Hepatocyte (in vitro differentiated cells): ENCODE measurements around the gene AKAP10. TPM values are rescaled to one million over a fixed set of nuclear protein-coding genes. Genes with fewer than 3 reads are reported as not detected.

Experiments used
- DNase-seq: peaks from one replicate; pipeline ENCODE4 v3.0.0-alpha.2; 2016; ENCODE audit warnings: low spot score
- H2AFZ ChIP-seq: fragments of 200-600 bp; sonication (generic); 2 replicates; pipeline ENCODE4 v1.6.0; 2016; ENCODE audit warnings: antibody characterized with exemption, mild to moderate bottlenecking
- H3K27ac ChIP-seq: fragments of 200-600 bp; sonication (generic); 2 replicates; pipeline ENCODE4 v1.5.1; 2016; ENCODE audit warnings: mild to moderate bottlenecking
- H3K27me3 ChIP-seq: fragments of 200-600 bp; sonication (generic); 2 replicates; pipeline ENCODE4 v1.6.1; 2016
- H3K36me3 ChIP-seq: fragments of 200-600 bp; sonication (generic); replicated peaks from 2 replicates; pipeline ENCODE4 v1.5.1; 2016; ENCODE audit warnings: low read depth; ENCODE audit not compliant: insufficient read depth
- H3K4me1 ChIP-seq: fragments of 200-600 bp; sonication (generic); 2 replicates; pipeline ENCODE4 v1.5.1; 2016; ENCODE audit warnings: mild to moderate bottlenecking, moderate library complexity; ENCODE audit not compliant: insufficient read depth
- H3K4me2 ChIP-seq: fragments of 200-600 bp; sonication (generic); 2 replicates; pipeline ENCODE4 v1.6.0; 2016
- H3K4me3 ChIP-seq: fragments of 200-600 bp; sonication (generic); 2 replicates; pipeline ENCODE4 v1.5.1; 2016; ENCODE audit warnings: mild to moderate bottlenecking
- H3K79me2 ChIP-seq: fragments of 200-600 bp; sonication (generic); 2 replicates; pipeline ENCODE4 v1.6.0; 2017; ENCODE audit warnings: mild to moderate bottlenecking
- H3K9me2 ChIP-seq: fragments of 200-600 bp; sonication (generic); replicated peaks from 2 replicates; pipeline ENCODE4 v1.6.0; 2017; ENCODE audit warnings: mild to moderate bottlenecking; ENCODE audit not compliant: insufficient read depth
- H3K9me3 ChIP-seq: fragments of 200-600 bp; sonication (generic); 2 replicates; pipeline ENCODE4 v1.5.1; 2016; ENCODE audit warnings: low read depth, mild to moderate bottlenecking
- H4K20me1 ChIP-seq: fragments of 200-600 bp; sonication (generic); 2 replicates; pipeline ENCODE4 v1.6.0; 2016; ENCODE audit warnings: mild to moderate bottlenecking; ENCODE audit not compliant: insufficient read depth, poor library complexity, severe bottlenecking
- EZH2 ChIP-seq: fragments of 200-600 bp; sonication (generic); IDR thresholded peaks from 2 replicates; pipeline ENCODE4 v1.6.1; 2016; ENCODE audit warnings: antibody characterized with exemption, mild to moderate bottlenecking, borderline replicate concordance
- EZH2phosphoT487 ChIP-seq: fragments of 200-600 bp; sonication (generic); IDR thresholded peaks from one replicate; pipeline ENCODE4 v1.6.1; 2018; ENCODE audit warnings: antibody characterized with exemption, mild to moderate bottlenecking, low read depth, moderate library complexity; ENCODE audit not compliant: unreplicated experiment, severe bottlenecking
- WGBS: methylation state at CpG from one replicate; pipeline ENCODE4 v1.1.6; 2016; ENCODE audit warnings: low lambda C conversion rate; ENCODE audit errors: missing lambda C conversion rate; 5-methylcytosine and 5-hydroxymethylcytosine counted together
- polyA plus RNA-seq: library from polyadenylated mRNA; unstranded; fragments of >200 nt; fragmentation: Nextera tagmentation; extraction: Ambion mirVana; gene quantifications from 2 replicates; pipeline ENCODE4 v1.2.1, GENCODE V29; 2016
- total RNA-seq: library from RNA; depleted of rRNA; stranded (reverse); fragments of >200 nt; gene quantifications from 2 replicates; pipeline ENCODE4 v1.2.3, GENCODE V29; 2014
- TF ChIP-seq, protein P1 (sequence below): fragments of 200-600 bp; sonication (generic); IDR thresholded peaks from 2 replicates; pipeline ENCODE4 v1.5.1; 2016; ENCODE audit warnings: antibody characterized with exemption, mild to moderate bottlenecking; ENCODE audit not compliant: poor library complexity

Gene AKAP10
- total and polyA plus RNA-seq, 2 experiments from 2014 or later = 17.6 to 19.6 TPM

DNA sequence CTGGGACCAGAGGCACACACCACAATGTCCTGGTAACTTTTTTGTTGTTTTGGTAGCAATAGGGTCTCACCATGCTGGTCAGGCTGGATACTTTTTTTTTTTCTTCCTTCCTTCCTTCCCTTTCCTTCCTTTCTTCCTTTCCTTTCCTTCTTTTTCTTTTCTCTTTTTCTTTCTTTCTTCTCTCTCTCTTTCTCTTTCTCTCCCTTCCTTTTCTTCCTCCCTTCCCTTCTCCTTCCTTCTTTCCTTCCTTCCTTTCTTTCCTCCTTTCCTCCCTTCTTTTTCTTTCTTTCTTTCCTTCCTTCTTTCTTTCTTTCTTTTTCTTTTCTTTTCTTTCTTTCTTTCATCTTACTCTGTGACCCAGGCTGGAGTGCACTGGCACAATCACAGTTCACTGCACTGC, 91.5 kb downstream of the AKAP10 start:
- Histone ChIP-seq H4K20me1 (no peaks in the 10 kb centered on the region), H3K36me3 (no peaks in the 10 kb centered on the region), H3K4me3 (no peak overlapping the region), H3K9me2 (no peaks in the 10 kb centered on the region), H3K27me3 (no peaks in the 10 kb centered on the region), H3K79me2 (no peaks in the 10 kb centered on the region), H3K4me1 (no peaks in the 10 kb centered on the region), H3K9me3 (no peaks in the 10 kb centered on the region), H3K4me2 (no peak overlapping the region), H2AFZ (no peak overlapping the region), H3K27ac (no peak overlapping the region)
- DNase-seq = no peak
- TF ChIP-seq EZH2phosphoT487 (no peak), EZH2 (no peak)
- TF ChIP-seq, protein P1, sequence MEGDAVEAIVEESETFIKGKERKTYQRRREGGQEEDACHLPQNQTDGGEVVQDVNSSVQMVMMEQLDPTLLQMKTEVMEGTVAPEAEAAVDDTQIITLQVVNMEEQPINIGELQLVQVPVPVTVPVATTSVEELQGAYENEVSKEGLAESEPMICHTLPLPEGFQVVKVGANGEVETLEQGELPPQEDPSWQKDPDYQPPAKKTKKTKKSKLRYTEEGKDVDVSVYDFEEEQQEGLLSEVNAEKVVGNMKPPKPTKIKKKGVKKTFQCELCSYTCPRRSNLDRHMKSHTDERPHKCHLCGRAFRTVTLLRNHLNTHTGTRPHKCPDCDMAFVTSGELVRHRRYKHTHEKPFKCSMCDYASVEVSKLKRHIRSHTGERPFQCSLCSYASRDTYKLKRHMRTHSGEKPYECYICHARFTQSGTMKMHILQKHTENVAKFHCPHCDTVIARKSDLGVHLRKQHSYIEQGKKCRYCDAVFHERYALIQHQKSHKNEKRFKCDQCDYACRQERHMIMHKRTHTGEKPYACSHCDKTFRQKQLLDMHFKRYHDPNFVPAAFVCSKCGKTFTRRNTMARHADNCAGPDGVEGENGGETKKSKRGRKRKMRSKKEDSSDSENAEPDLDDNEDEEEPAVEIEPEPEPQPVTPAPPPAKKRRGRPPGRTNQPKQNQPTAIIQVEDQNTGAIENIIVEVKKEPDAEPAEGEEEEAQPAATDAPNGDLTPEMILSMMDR = no peak

DNA sequence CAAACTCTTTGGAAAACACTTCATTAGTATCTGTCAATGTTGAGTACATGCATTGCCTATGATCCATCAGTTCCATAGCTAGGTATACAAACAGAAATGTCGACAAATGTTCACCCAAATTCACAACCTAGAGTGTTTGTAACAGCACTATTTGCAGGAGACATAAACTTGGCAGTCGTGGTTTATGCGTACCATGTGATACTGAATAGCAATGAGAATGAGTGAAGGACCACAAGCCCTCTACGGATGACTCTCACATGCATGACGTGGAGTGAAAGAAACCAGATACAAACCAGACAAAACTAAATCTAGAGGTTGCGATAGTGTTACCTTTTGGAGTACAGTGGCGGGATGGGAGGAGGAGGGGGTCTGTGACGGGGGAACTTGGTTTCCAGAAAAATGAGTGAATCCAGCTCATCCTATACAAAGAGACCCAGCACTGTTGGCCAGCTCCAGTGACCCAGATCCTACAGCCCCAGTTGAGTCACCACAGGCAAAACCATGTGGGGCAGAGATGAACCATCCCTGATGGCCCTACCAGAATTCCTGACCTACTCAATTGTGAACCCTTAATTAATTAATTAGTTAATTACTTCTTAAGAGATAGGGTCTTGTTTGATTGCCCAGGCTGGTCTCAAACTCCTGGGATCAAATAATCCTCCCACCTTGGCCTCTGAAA, 94.0 kb downstream of the AKAP10 start:
- H3K27me3 ChIP-seq = no peaks in the 10 kb centered on the region
- H3K36me3 ChIP-seq = no peaks in the 10 kb centered on the region
- no peaks in the 10 kb centered on the region for H3K4me1 ChIP-seq
- no peaks in the 10 kb centered on the region for H4K20me1 ChIP-seq
- H2AFZ ChIP-seq = no peak overlapping the region
- no peaks in the 10 kb centered on the region for H3K9me2 ChIP-seq
- 74% methylated on average over 8 of the region's 8 CpGs for WGBS
- no peaks in the 10 kb centered on the region for H3K9me3 ChIP-seq
- H3K27ac ChIP-seq = no peak overlapping the region
- no peaks in the 10 kb centered on the region for H3K79me2 ChIP-seq
- TF ChIP-seq, protein P1 = no peak
- TF ChIP-seq EZH2 (no peak), EZH2phosphoT487 (no peak)
- no peak for DNase-seq
- H3K4me3 ChIP-seq = no peak overlapping the region
- H3K4me2 ChIP-seq = no peak overlapping the region

DNA sequence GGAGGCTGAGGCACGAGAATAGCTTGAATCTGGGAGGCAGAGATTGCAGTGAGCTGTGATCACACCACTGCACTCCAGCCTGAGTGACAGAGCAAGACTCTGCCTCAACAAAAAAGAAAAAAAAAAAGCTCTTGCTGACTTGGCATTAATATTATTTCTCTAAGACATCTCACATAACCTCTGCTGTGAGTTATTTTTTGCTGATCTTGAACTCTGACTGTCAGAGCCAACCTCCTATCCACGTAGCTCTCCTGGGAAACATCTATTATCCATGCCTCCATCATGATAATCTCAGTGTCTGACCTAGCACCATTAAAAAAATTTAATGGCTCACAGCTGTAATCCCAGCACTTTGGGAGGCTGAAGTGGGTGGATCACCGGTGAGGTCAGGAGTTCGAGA, 97.2 kb downstream of the AKAP10 start:
- H3K27ac ChIP-seq = no peak overlapping the region
- no peak overlapping the region for H2AFZ ChIP-seq
- H3K4me1 ChIP-seq = no peaks in the 10 kb centered on the region
- no peaks in the 10 kb centered on the region for H3K79me2 ChIP-seq
- H3K9me3 ChIP-seq = no peaks in the 10 kb centered on the region
- DNase-seq = no peak
- no peaks in the 10 kb centered on the region for H3K9me2 ChIP-seq
- no peaks in the 10 kb centered on the region for H3K36me3 ChIP-seq
- H4K20me1 ChIP-seq = no peaks in the 10 kb centered on the region
- TF ChIP-seq, protein P1 = no peak
- TF ChIP-seq EZH2phosphoT487 (no peak), EZH2 (no peak)
- no peak overlapping the region for H3K4me2 ChIP-seq
- H3K4me3 ChIP-seq = no peak overlapping the region
- 89% methylated on average over 4 of the region's 4 CpGs for WGBS
- H3K27me3 ChIP-seq = no peaks in the 10 kb centered on the region
